Measurements from ENCODE around the gene PCDHB7. TPM values are rescaled to one million over a fixed set of nuclear protein-coding genes. Genes with fewer than 3 reads are reported as not detected.
"Not testable (repeated sequence)": the region's sequence is repeated elsewhere in the genome, so short reads cannot be mapped to it uniquely, and the experiment has no call there.

Gene PCDHB7
- total RNA-seq, 6 donors from 2014 or later = 0.30 to 2.9 (median 1.8) TPM

DNA sequence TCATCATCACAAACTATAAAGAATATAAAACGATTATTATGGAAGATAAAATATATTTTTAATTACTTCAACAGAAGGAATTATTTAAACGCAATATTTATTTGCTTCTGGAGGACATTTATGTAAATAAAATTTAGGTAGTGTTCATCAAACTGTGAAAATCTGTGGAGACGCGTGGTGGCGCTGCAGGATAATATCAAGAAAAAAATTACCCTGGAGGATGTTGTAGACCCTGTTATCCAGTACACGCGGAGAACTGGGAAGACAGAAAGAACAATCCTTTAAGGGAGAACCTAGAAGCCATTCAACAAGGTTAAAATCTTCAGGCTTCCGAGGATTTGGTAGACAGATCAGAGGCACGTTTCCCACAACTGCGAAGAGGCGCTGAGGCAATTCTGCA, 36.0 kb downstream of the PCDHB7 start, which contains the start of gene PCDHB12:
Gene PCDHB12 (plus strand): TSS at position 242 of the 400 bp plus-strand sequence. CDS start 189 bp downstream, outside the sequence.
- Histone ChIP-seq H3K4me1 (no peaks in the 10 kb centered on the region), H3K27me3 (no peaks in the 10 kb centered on the region), H3K9me3 (peaks cover 26 to 37% (median 34%) of the 10 kb centered on the region in 4 donors), H3K27ac (no peak within 1 kb of the TSS), H3K36me3 (no peaks in the 10 kb centered on the region), H3K4me3 (peak within 1 kb of the TSS in 2 of 4 donors; percentile 17 to 21)
- ATAC-seq (ENCODE audit: low FRiP score in 2 of 2) (no peak), DNase-seq (no peak)
- 22 to 26% methylated on average over 11 of the region's 11 CpGs for WGBS, 2 donors
- TF ChIP-seq EP300 (IDR thresholded peaks at IDR 0.05) = no peak
- no peak for TF ChIP-seq POLR2A (IDR thresholded peaks at IDR 0.05)
- TF ChIP-seq, protein P1, sequence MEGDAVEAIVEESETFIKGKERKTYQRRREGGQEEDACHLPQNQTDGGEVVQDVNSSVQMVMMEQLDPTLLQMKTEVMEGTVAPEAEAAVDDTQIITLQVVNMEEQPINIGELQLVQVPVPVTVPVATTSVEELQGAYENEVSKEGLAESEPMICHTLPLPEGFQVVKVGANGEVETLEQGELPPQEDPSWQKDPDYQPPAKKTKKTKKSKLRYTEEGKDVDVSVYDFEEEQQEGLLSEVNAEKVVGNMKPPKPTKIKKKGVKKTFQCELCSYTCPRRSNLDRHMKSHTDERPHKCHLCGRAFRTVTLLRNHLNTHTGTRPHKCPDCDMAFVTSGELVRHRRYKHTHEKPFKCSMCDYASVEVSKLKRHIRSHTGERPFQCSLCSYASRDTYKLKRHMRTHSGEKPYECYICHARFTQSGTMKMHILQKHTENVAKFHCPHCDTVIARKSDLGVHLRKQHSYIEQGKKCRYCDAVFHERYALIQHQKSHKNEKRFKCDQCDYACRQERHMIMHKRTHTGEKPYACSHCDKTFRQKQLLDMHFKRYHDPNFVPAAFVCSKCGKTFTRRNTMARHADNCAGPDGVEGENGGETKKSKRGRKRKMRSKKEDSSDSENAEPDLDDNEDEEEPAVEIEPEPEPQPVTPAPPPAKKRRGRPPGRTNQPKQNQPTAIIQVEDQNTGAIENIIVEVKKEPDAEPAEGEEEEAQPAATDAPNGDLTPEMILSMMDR (IDR thresholded peaks at IDR 0.05) = no peak
- no peak for TF ChIP-seq POLR2AphosphoS5 (IDR thresholded peaks at IDR 0.05)

- not testable (repeated sequence) for ATAC-seq (ENCODE audit: low FRiP score in 2 of 2); H3K4me3 ChIP-seq; H3K27ac ChIP-seq; H3K27me3 ChIP-seq; H3K36me3 ChIP-seq; H3K4me1 ChIP-seq
- peak in 1 of 2 donors; percentile 69 for DNase-seq
- H3K9me3 ChIP-seq = peaks cover 26 to 50% (median 42%) of the 10 kb centered on the region in 4 donors
- WGBS, 2 donors = 24 to 33% methylated on average over 15 to 18 of the region's 39 CpGs
These were observed 37.8 kb downstream of the PCDHB7 start for GRCh38 chr5:141210281-141210680.

GRCh38 chr5:141210849-141211248, 38.4 kb downstream of the PCDHB7 start:
- H3K27me3 ChIP-seq; H3K36me3 ChIP-seq; H3K27ac ChIP-seq; H3K4me3 ChIP-seq; ATAC-seq (ENCODE audit: low FRiP score in 2 of 2); H3K4me1 ChIP-seq: not testable (repeated sequence)
- H3K9me3 ChIP-seq = peaks cover 26 to 54% (median 43%) of the 10 kb centered on the region in 4 donors
- DNase-seq = peak in 1 of 2 donors; percentile 65
- WGBS, 2 donors = 16 to 21% methylated on average over 5 to 6 of the region's 27 CpGs

GRCh38 chr5:141213656-141214339, 41.4 kb downstream of the PCDHB7 start, which contains the start of gene PCDHB13:
TSS of gene PCDHB13 (plus strand) at chr5:141213919. CDS start at chr5:141214124, 205 bp downstream.
- not testable (repeated sequence) for H3K4me1 ChIP-seq, DNase-seq, H3K36me3 ChIP-seq, H3K27me3 ChIP-seq, H3K27ac ChIP-seq
- H3K9me3 ChIP-seq = peaks cover 44 to 69% (median 58%) of the 10 kb centered on the region in 4 donors
- peak within 1 kb of the TSS in 2 of 4 donors; percentile 10 to 17 for H3K4me3 ChIP-seq
- peak in 1 of 2 donors; percentile 57 for ATAC-seq (ENCODE audit: low FRiP score in 2 of 2)
- WGBS, 2 donors = 15 to 17% methylated on average over 11 to 13 of the region's 18 CpGs
- TF ChIP-seq, protein P1 (IDR thresholded peaks at IDR 0.05) = peak in 3 of 6 experiments; percentile 28 to 29 (median 29)

GRCh38 chr5:141214583-141214982, 42.1 kb downstream of the PCDHB7 start:
- not testable (repeated sequence) for ATAC-seq (ENCODE audit: low FRiP score in 2 of 2); H3K27ac ChIP-seq; DNase-seq

GRCh38 chr5:141215504-141215903, 43.1 kb downstream of the PCDHB7 start:
- H3K36me3 ChIP-seq; H3K4me1 ChIP-seq; H3K27ac ChIP-seq; H3K27me3 ChIP-seq; H3K4me3 ChIP-seq; ATAC-seq (ENCODE audit: low FRiP score in 2 of 2): not testable (repeated sequence)
- peak in 1 of 2 donors; percentile 61 for DNase-seq
- peaks cover 49 to 67% (median 60%) of the 10 kb centered on the region in 4 donors for H3K9me3 ChIP-seq
- 12 to 44% methylated on average over 6 to 33 of the region's 40 CpGs for WGBS, 2 donors

More at GRCh38 chr5:141214583-141214982, 42.1 kb downstream of the PCDHB7 start:
- H3K4me3 ChIP-seq, H3K4me1 ChIP-seq, H3K27me3 ChIP-seq, H3K36me3 ChIP-seq: not testable (repeated sequence)
- peaks cover 51 to 71% (median 58%) of the 10 kb centered on the region in 4 donors for H3K9me3 ChIP-seq
- WGBS, 2 donors = 54% methylated on average over 5 to 12 of the region's 12 CpGs

DNA sequence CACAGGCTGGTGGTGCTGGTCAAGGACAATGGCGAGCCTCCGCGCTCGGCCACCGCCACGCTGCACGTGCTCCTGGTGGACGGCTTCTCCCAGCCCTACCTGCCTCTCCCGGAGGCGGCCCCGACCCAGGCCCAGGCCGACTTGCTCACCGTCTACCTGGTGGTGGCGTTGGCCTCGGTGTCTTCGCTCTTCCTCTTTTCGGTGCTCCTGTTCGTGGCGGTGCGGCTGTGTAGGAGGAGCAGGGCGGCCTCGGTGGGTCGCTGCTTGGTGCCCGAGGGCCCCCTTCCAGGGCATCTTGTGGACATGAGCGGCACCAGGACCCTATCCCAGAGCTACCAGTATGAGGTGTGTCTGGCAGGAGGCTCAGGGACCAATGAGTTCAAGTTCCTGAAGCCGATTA, 43.6 kb downstream of the PCDHB7 start:
- 30 to 41% methylated on average over 11 to 18 of the region's 26 CpGs for WGBS, 2 donors
- not testable (repeated sequence) for H3K27me3 ChIP-seq; H3K36me3 ChIP-seq; H3K27ac ChIP-seq; ATAC-seq (ENCODE audit: low FRiP score in 2 of 2); H3K4me1 ChIP-seq; H3K4me3 ChIP-seq
- H3K9me3 ChIP-seq = peaks cover 48 to 65% (median 60%) of the 10 kb centered on the region in 4 donors
- DNase-seq = peak in 1 of 2 donors; percentile 58

All from upper lobe of left lung (tissue), 6 donors.